PC-3 (cell line): ENCODE measurements around the gene VSTM2B. TPM values are rescaled to one million over a fixed set of nuclear protein-coding genes. Genes with fewer than 3 reads are reported as not detected.

Experiments used
- ATAC-seq: fragments of 200-7000 bp; cut with Tn5 transposase; 2 replicates; pipeline ENCODE4 v1.9.1; 2020; ENCODE audit warnings: mild to moderate bottlenecking, moderate library complexity
- BruUV-seq: library from RNA; stranded (reverse); fragments of 400-500 nt; replicated peaks from 2 replicates; lab custom pipeline; 2021; lab: Mats Ljungman, UMichigan
- CTCF ChIA-PET: fragments of 300-600 bp; sonication (Branson Sonifier 250); formaldehyde crosslinking; loops from one replicate; lab custom pipeline; 2022; ENCODE audit warnings: antibody characterized with exemption; lab: Charles Lee
- POLR2A ChIA-PET: fragments of 300-600 bp; sonication (Branson Sonifier 250); formaldehyde crosslinking; loops from one replicate; lab custom pipeline; 2022; ENCODE audit warnings: antibody characterized with exemption; ENCODE audit not compliant: unreplicated experiment; lab: Charles Lee
- DNase-seq: peaks from one replicate; pipeline ENCODE4 v3.0.0-alpha.2; 2015
- H2AFZ ChIP-seq: fragments of 300-600 bp; sonication (generic); 2 replicates; pipeline ENCODE4 v1.6.0; 2016; ENCODE audit warnings: antibody characterized with exemption, low read length
- H3F3A ChIP-seq: fragments of 300-600 bp; sonication (generic); one replicate; pipeline ENCODE4 v1.6.0; 2017; ENCODE audit warnings: antibody characterized with exemption, low read length, control low read depth, mild to moderate bottlenecking; ENCODE audit not compliant: unreplicated experiment
- H3K27ac ChIP-seq: fragments of 300-600 bp; sonication (generic); 2 replicates; pipeline ENCODE4 v1.5.1; 2016; ENCODE audit warnings: mild to moderate bottlenecking, low read length
- H3K27me3 ChIP-seq: fragments of 300-600 bp; sonication (generic); 2 replicates; pipeline ENCODE4 v1.6.1; 2016; ENCODE audit warnings: low read length, mixed read lengths
- H3K36me3 ChIP-seq: fragments of 300-600 bp; sonication (generic); 2 replicates; pipeline ENCODE4 v1.6.1; 2016; ENCODE audit warnings: low read depth, mixed run types, low read length, mixed read lengths
- H3K4me1 ChIP-seq: fragments of 300-600 bp; sonication (generic); 2 replicates; pipeline ENCODE4 v1.5.1; 2016; ENCODE audit warnings: low read length; ENCODE audit not compliant: insufficient read depth
- H3K4me2 ChIP-seq: fragments of 300-600 bp; sonication (generic); 2 replicates; pipeline ENCODE4 v1.6.0; 2016; ENCODE audit warnings: low read length
- H3K4me3 ChIP-seq: fragments of 300-600 bp; sonication (generic); 2 replicates; pipeline ENCODE4 v1.5.1; 2016; ENCODE audit warnings: mild to moderate bottlenecking, low read length, mixed read lengths
- H3K79me2 ChIP-seq: fragments of 300-600 bp; sonication (generic); 2 replicates; pipeline ENCODE4 v1.6.1; 2017; ENCODE audit warnings: low read length, mixed read lengths
- H3K9ac ChIP-seq: fragments of 300-600 bp; sonication (generic); 2 replicates; pipeline ENCODE4 v1.6.0; 2016; ENCODE audit warnings: mild to moderate bottlenecking, low read length
- H3K9me2 ChIP-seq: fragments of 300-600 bp; sonication (generic); replicated peaks from 2 replicates; pipeline ENCODE4 v1.6.1; 2016; ENCODE audit warnings: mixed run types, low read length, mixed read lengths
- H3K9me3 ChIP-seq: fragments of 300-600 bp; sonication (generic); 2 replicates; pipeline ENCODE4 v1.6.1; 2016; ENCODE audit warnings: low read length, mixed read lengths
- H4K20me1 ChIP-seq: fragments of 300-600 bp; sonication (generic); 2 replicates; pipeline ENCODE4 v1.6.1; 2016; ENCODE audit warnings: low read length, mixed read lengths
- EZH2 ChIP-seq: fragments of 300-600 bp; sonication (generic); IDR thresholded peaks from one replicate; pipeline ENCODE4 v1.6.1; 2017; ENCODE audit warnings: antibody characterized with exemption, mild to moderate bottlenecking, low read length; ENCODE audit not compliant: unreplicated experiment
- EZH2phosphoT487 ChIP-seq: fragments of 300-600 bp; sonication (generic); IDR thresholded peaks from 2 replicates; pipeline ENCODE4 v1.6.1; 2018; ENCODE audit warnings: mild to moderate bottlenecking, antibody characterized with exemption, low read length, borderline replicate concordance
- intact Hi-C: fragments of 100-400 bp; cut with micrococcal nuclease; formaldehyde crosslinking; loops from 2 replicates; pipeline ENCODE4 v1.9.0; 2023
- total RNA-seq: library from RNA; depleted of rRNA; stranded (reverse); fragments of >200 nt; gene quantifications from 2 replicates; pipeline ENCODE4 v1.2.3, GENCODE V29; 2014
- TF ChIP-seq, protein P1 (sequence below): fragments of 300-600 bp; sonication (generic); conservative IDR thresholded peaks from 2 replicates; pipeline ENCODE4 v1.5.1; 2017; ENCODE audit warnings: antibody characterized with exemption, low read depth, mild to moderate bottlenecking, low read length

VSTM2B gene
- total RNA-seq, 1 experiment from 2014 or later, result not detected

GRCh38 chr19:29524912-29525831 is 622 bp upstream of the VSTM2B start:
- H3K9me3 ChIP-seq, result no peaks in the 10 kb centered on the region
- ATAC-seq (no peak), DNase-seq (no peak)
- POLR2A ChIA-PET, result no interaction called here
- no peak overlapping the region for H3K4me3 ChIP-seq
- H3K9me2 ChIP-seq, result no peaks in the 10 kb centered on the region
- H3F3A ChIP-seq, result no peaks in the 10 kb centered on the region
- no peak overlapping the region for H2AFZ ChIP-seq
- H3K9ac ChIP-seq, result no peak overlapping the region
- no peak overlapping the region for H3K4me2 ChIP-seq
- intact Hi-C loops, result loop anchor here (5.0 kb wide), 1 partner anchor 58 kb away; no protein-coding TSS in a partner anchor
- H3K36me3 ChIP-seq, result no peaks in the 10 kb centered on the region
- CTCF ChIA-PET, result no interaction called here
- H3K79me2 ChIP-seq, result no peaks in the 10 kb centered on the region
- TF ChIP-seq, protein P1, sequence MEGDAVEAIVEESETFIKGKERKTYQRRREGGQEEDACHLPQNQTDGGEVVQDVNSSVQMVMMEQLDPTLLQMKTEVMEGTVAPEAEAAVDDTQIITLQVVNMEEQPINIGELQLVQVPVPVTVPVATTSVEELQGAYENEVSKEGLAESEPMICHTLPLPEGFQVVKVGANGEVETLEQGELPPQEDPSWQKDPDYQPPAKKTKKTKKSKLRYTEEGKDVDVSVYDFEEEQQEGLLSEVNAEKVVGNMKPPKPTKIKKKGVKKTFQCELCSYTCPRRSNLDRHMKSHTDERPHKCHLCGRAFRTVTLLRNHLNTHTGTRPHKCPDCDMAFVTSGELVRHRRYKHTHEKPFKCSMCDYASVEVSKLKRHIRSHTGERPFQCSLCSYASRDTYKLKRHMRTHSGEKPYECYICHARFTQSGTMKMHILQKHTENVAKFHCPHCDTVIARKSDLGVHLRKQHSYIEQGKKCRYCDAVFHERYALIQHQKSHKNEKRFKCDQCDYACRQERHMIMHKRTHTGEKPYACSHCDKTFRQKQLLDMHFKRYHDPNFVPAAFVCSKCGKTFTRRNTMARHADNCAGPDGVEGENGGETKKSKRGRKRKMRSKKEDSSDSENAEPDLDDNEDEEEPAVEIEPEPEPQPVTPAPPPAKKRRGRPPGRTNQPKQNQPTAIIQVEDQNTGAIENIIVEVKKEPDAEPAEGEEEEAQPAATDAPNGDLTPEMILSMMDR, result no peak
- no peak for TF ChIP-seq EZH2phosphoT487
- TF ChIP-seq EZH2, result no peak
- no peaks in the 10 kb centered on the region for H3K4me1 ChIP-seq
- H4K20me1 ChIP-seq, result no peaks in the 10 kb centered on the region
- no TSS peak for BruUV-seq
- H3K27me3 ChIP-seq, result peaks cover 38% of the 10 kb centered on the region
- H3K27ac ChIP-seq, result no peak overlapping the region

DNA sequence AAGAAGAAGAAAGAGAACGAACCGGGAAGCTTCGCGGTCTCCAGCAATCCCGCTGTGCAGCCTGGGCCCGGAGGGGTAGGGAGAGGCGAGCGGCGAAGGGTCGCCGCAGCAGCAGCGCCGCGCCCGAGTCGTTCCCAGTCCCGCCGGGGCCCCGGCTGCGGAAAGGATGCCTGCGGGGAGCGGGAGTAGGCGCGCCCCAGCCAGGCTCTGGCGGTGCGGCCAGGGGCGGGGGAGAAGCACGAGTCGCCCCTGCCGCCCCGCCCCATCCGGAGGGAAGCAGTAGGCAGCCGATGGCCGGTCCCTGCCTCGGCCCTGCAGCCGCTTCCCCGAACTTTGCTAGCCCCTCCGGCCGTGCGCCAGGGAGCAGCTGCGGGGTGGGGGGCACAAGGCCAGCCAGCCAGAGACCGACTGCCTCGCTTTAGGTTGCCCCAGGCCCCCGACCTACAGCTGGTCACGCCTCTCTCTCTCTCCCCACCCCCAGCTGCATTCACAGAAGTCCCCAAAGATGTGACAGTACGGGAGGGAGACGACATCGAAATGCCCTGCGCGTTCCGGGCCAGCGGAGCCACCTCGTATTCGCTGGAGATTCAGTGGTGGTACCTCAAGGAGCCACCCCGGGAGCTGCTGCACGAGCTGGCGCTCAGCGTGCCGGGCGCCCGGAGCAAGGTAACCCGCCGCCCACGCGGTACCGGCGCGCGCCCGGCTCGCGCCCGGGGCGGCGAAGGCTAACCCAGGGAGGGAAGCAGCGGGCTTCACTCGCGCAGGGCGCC is 1.1 kb downstream of the VSTM2B start:
- TF ChIP-seq, protein P1, result no peak
- peak; percentile 57 for TF ChIP-seq EZH2
- Histone ChIP-seq H3K36me3 (no peaks in the 10 kb centered on the region), H3K9me3 (no peaks in the 10 kb centered on the region), H3K27me3 (peaks cover 38% of the 10 kb centered on the region), H3K79me2 (no peaks in the 10 kb centered on the region), H3F3A (no peaks in the 10 kb centered on the region), H3K9me2 (no peaks in the 10 kb centered on the region), H3K4me3 (no peak overlapping the region), H3K9ac (no peak overlapping the region), H3K4me2 (no peak overlapping the region), H2AFZ (no peak overlapping the region), H3K27ac (no peak overlapping the region), H4K20me1 (no peaks in the 10 kb centered on the region), H3K4me1 (no peaks in the 10 kb centered on the region)
- no peak for DNase-seq
- intact Hi-C loops, result loop anchor here (5.0 kb wide), 1 partner anchor 60 kb away; no protein-coding TSS in a partner anchor
- no peak for ATAC-seq
- BruUV-seq, result no TSS peak
- CTCF ChIA-PET, result no interaction called here
- POLR2A ChIA-PET, result no interaction called here
